GM21515 (cell line): ENCODE results near the gene CACNA1B.

ENCODE experiments used
- ATAC-seq: cut with Tn5 transposase; IDR thresholded peaks from one replicate; pipeline ENCODE4 v1.9.1; 2021; ENCODE audit not compliant: unreplicated experiment

CACNA1B gene

DNA sequence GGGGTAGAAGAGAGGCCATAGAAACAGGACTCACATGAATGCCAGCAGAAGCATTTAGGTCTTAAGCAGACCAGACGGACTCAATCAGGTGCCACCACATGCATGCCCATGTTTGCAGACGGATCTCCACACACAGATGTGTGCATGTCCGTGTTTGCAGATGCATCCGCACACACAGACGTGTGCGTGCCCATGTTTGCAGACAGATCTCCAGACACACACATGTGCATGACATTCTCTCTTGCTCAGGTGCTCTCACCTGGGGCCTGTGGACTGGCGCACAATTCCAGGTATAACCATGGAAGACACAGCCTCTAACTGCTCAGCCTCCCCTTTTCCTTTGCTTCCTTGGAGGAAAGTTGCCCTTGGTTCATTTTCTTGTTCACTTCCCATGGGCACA lies 148.3 kb downstream of the CACNA1B start:
- no peak for ATAC-seq

DNA sequence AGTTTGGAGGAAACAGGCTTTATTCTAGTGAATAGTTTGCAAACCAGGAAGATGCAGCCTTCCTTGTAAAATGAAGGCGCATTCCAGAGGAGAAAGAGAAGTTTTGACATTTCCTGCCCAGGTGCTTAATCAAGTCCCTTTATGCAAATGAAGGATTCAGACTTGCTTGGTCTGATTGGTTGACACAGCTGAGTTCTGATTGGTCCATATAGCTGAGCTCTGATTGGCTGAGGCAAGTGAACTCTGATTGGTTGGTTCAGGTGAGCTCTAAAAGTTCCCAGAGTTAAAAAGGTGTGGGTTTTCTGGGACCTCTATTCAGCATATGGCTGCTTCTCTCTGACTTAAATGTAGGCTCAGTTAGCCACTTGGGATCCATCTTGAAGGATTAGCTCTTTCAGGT lies 151.0 kb downstream of the CACNA1B start:
- no peak for ATAC-seq

DNA sequence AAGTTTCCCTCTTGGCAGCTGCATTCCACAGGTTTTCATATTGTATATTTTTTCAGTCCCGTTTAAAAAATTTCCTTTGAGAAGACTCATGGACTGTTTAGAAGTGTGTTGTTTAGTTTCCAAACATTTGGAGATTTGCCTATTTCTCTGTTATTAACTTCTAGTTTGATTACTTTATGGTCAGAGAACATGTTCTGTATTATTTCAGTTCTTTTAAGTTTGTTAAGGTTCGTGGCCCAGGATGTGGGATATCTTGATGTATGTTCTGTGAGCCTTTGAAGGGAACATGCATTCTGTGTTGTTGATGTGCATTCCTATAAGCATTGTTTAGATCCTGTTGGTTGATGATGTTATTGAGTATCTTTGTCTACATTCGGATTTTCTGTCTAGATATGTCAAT lies 153.6 kb downstream of the CACNA1B start:
- ATAC-seq = no peak

DNA sequence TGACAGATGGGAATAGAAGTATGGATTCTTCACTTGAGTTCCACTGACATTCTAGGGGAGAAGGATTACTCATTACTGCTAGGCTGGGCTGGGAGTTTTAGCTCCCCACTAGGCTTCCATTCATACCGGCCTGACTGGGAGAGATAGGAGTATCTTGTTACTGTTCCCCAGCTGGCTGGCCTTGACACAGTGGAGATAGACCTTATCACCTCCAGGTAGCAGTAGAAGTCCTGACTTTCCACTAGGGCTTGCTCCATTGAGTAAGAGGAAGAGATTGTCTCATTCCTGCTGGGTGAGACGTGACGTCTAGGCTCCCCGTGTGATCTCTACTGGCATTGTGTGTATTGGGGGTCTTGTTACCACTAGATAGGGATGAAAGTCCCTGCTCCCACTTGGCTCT lies 156.4 kb downstream of the CACNA1B start:
- no peak for ATAC-seq

DNA sequence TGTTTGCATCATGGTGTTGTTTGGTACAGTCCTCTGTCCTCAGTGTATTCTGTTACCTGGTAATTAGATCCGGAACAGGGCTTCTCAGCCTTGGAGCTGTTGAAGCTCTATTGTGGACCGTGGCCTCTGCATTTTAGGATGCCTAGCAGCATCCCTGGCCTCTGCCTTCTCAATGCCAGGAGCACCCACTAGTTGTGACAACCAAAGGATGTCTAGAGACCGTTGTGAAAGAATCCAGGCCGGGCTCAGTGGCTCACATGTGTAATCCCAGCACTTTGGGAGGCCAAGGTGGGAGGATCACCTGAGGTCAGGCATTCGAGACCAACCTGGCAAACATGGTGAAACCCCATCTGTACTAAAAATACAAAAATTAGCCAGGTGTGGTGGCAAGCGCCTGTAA lies 159.6 kb downstream of the CACNA1B start:
- ATAC-seq = no peak

DNA sequence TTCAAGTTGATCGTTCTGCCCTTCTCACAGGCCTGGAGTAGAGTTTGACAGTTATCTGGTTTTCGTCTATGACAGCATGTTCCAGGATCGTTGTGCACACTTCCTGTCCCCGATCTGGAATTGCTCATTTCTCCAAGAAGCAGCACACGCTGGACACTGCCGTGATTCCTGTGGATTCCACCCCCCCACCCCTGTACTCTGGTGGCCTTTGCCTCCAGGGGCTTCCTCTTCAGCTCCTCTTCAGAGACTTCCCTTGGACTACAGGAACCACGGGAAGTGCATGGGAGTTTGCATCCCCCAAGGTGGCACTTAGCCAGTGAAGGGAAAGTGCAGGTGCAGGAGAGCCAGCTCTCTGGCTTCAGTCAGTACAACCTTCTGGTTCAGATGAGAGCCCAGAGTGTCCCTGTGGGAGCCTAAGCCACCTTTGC lies 160.7 kb downstream of the CACNA1B start:
- ATAC-seq = no peak

DNA sequence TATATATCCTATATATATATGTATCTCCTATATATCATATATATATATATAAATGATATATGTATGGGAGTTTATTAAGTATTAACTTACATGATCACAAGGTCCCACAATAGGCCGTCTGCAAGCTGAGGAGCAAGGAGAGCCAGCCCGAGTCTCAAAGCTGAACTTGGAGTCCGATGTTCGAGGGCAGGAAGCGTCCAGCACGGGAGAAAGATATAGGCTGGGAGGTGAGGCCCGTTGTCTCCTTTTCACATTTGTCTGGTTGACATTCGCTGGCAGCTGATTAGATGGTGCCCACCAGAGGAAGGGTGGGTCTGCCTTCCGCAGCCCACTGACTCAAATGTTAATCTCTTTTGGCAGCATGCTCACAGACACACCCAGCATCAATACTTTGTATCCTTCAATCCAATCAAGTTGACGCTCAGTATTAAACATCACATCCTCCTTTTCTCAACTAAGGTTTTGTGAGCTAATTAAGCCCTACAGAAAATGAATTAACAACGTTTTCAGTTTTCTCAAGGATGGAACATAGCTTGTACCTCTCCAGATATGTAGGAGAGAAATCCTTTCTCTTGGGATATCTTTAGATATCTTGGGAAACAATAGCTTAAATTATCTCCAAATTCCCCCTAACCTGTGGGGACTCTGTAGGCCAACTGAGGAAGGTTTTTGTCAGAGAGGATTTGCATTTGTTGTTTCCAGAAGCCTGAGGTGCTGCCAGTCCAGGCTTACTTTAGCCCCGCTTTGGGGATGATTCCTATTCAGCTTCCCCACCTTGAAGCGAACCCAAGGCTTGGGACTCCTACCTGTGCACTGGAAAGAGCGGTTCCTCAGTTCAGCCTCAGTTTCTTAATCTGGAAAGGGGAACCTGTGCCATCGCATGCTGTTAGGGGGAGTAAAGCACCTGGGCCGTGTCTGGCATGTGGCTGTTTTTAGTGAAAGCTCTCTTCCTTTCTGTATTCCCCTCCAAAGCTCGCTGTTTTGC lies 163.2 kb downstream of the CACNA1B start:
- ATAC-seq = no peak

DNA sequence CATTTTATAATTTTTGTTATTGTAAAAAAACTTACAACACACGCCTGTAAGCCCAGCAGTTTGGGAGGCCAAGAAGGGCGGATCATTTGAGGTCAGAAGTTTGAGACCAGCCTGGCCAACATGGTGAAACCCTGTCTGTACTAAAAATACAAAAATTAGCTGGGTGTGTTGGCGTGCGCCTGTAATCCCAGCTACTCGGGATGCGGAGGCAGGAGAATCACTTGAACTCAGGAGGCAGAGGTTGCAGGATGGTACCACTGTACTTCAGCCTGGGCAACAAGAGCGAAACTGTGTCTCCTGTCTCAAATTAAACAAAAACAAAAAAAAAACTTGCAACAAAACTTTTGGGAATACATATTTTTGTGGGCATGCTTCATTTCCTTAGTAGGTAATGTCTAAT lies 164.6 kb downstream of the CACNA1B start:
- no peak for ATAC-seq

DNA sequence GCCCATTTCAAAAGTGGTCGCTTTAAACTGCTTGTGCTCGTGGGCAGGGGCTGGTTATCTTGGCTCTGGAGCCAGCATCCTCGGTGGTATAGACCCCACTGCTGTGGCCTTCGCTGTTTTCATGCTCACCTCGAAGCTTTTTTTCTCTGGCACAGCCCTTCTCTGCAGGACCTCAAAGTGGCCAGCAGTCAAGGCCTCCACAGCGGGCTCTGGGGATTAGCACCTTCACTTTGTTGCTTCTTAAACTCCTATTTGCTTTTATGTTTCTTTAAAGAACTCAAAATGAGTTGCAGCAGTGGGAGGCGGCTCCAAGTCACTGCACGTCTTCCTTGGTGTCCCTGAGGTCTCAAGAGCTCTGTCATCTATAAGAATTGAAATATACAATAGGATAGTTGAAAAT lies 165.1 kb downstream of the CACNA1B start:
- ATAC-seq = no peak

DNA sequence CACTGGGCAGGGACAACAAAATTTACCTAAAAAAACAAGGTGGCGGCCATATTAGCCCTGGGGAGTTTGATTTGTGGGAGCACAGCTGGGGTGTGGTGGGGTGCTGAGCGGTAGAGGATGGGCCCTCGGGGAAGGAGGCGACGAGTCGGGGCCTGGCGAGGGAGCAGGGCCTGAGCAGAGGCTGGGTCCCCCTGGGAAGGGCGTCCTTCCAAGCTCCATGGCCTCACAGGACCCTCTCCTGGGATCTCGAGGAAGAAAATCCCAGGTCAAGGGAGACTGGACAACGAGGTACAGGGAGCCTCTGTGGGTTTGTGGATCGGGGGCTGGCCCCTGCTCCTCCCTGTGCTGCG lies 165.5 kb downstream of the CACNA1B start:
- no peak for ATAC-seq

DNA sequence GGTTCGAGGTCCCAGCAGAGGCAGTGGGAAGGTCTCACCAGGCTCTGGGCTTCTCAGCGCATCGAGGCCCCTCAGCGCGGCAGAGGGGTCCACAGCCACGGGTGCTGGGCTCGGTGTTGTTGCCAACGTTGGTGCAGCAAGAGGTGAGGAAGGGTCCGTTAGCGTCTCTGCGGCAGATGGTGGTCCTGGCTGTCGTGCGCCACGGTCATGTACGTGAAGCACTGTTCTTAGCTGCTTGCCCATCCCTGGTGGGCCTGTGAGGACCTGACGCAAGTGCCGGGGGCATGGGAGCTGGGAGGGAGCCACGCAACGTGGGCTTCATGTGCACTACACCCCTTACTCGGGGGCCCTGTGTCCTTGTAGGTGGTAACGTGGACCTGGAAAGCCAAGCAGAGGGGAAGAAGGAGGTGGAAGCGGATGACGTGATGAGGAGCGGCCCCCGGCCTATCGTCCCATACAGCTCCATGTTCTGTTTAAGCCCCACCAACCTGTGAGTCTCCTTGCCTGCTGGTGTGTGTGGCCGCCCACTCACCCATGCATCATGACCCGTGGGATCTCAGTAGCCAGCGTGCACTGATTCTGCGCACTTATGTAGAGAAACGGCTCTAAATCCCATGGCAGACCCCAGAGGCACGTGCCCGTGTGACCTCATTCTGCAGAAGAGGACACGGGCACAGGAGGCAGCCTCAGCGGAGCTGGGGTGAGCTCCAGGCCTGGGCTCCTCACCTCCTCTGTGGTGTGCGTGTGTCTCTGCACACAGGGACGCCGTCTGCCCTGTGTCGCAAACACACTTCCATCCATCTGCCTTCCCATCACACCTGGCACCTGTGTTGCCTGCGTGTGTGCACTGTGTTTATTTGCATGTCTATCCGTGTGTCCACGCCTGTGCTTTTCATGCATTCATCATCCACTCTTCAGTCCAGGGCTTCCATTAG lies 166.1 kb downstream of the CACNA1B start:
- ATAC-seq = no peak

DNA sequence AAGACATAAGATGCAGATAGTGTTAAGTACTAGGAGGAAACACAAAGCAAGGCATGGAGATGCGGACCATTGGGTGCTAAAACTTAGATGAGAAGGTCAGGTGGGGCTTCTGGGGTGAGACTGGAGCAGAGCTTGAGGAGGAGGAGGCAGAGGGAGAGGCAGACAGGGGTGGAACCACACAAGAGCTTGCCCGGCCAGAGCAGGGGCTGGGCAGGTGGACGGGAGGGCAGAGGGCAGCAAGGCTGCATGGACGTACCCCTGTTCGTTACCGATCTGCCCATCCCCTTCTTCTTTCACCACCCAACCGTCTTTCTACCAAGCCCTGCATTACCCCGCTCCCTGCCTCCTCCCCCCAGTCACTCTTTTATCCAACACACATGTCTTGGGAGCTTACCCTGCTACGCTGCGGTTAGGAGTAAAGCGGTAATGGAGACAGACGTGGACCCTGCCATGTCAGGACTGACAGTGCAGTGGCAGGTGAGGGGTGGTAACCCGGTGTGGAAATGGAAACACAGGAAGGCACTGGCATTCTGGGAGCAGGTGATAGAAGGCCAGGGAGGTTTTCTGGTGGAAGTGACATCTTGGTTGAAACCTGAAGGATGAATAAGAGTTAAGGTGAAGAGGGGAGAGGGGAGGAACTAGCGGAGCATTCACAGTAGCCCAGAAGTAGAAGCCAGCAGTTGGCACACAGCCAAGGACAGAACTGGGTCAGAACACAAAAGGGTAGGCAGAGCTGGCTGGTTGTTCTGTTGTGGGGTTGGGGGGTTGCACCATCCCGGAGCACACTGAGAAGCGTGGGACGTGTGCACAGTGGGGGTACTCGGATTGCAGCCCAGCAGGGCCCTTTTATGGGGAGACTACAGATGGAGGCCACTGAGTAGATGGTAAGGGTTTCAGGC lies 167.2 kb downstream of the CACNA1B start:
- ATAC-seq = no peak

DNA sequence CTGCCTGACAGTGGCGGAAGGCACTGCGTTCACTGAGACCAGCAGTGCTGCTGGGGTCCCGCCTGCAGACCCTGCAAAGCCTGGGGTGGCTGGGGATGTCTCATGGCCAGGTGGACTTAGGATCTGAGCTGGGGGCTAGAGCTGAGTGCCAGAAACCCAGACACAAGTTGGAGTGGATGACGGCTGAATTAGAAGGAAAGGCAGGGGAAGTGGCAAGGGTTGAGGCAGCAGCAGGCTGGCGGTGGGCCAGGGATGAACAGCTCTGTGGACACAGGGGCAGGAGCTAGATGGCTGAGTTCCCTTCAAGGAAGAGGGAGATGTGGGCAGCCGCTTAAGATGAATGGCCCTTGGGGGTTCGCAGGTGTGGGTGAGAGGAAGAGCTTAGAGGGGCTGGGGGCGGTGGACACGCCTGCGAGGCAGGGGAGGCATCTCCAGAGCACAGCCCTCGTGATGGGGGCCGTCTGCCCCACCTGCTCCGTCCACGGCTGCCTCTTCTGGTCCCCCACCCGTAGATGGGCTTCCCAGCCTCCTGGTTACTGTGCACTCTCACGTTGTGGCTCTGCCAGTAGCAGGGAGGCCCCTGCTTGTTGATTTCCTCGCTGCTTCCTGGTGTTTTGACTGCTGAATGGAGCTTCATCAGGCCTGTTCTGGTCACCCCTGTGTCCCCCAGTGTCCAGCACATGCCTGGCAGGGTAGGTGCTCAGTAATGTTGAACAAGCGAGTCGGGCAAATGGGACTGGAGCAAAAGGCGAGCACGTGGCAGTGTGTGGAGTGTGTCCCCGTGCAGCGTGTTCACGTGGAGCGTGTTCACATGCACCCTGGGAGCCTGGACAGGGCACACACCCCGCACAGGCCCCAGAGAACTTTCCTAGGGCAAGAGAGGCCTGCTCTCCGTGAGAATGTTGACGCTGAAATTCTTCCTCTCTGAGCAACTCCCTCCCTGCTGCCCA lies 168.2 kb downstream of the CACNA1B start:
- ATAC-seq = no peak

DNA sequence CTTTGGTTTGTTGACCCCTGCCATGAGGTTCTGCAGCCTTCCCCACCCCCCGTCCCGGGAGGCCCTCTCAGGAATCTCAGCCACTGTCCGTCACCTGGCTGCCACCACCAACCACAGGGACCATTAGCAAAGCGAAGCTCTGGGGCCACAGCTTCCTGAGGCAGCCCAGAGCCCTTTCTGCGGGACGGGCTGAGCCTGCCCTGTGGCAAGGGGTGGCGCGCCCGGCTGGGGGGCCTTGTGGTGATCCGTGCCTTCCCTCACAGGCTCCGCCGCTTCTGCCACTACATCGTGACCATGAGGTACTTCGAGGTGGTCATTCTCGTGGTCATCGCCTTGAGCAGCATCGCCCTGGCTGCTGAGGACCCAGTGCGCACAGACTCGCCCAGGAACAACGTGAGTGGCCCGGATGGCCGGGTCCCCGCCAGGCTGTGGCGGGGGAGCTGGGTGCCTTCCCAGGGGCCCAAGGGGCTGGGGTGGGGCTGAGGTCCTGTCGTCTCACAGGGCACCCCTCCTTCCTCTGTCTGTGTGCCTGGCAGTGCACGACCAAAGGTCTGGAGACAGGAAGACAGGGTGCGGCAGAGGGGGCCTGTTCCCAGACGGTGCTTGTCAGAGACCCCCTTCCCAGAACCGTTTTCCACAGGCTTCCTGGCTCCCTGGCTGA lies 169.2 kb downstream of the CACNA1B start:
- ATAC-seq = no peak

DNA sequence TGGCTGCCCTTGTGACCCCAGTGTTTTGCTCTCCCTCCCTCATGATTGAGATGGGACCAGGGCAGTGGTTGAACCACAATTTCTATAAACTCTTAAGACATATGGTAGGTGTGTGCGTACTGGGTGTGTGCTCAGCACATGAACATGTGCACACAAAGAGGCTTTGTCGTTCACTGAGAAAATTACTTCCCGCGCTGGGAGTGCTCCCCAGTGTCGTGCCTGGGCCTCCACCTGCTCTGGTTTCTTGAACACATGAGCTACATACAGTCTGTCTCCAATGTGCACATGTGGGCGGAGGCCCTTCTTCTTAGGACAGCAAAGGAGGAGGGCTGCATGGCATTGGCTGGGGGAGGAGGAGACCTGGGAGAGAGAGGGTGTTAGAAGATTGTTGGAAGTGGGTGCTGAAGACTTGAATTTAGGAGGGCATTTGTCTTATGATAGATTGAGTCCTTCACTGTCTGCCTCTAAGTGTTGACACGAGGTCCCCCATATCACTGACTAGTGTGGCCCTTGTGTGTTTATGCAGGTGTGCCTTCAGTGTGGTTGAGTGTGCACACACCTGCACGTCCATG lies 170.0 kb downstream of the CACNA1B start:
- ATAC-seq = no peak

DNA sequence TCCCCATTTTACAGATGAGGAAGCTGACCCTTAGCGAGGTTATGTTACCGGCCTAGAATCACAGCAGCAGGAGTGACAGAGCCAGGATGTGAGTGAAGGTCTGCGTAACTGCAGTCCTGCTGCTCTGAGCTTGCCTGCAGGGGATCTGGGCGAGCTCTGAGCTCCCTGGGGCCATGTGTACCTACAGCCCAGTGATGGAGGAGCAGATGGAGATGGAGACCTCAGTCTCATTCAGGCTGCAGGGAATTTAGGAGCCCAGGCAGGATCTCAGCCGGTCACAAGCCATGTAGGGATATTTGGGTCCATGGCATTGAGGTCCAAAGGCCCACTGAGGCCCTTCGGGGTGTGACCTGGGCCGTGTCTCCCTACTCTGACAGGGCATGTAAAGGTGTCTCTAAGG lies 170.6 kb downstream of the CACNA1B start:
- no peak for ATAC-seq

DNA sequence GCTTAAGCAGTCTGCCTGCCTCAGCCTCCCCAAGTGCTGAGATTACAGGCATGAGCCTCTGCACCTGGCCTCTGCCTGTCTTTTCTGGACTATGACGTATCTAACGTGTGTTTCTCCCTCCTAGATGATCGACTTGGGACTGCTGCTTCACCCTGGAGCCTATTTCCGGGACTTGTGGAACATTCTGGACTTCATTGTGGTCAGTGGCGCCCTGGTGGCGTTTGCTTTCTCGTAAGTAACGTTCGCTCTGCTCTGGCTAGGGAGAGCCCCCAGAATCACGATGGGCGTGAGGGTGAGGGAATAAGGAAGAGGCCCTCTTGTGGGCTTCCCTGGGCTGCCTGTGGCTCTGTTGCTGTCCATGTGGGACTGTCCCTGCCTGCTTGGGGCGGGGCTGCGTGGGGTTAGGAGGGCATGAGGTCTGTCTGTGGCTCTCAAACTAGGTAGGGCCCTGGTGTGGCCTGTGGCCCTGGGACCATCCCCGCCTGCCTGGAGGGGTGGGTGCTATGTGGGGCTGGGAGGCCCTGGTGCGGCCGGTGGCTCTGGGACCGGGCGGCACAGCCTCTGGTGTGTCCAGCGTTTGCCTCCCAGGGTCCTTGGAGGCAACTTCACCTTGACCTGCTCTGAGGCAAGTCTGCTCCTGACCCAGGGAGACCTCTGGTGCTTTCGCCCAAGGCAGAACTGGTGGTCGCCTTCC lies 171.7 kb downstream of the CACNA1B start:
- ATAC-seq = no peak

DNA sequence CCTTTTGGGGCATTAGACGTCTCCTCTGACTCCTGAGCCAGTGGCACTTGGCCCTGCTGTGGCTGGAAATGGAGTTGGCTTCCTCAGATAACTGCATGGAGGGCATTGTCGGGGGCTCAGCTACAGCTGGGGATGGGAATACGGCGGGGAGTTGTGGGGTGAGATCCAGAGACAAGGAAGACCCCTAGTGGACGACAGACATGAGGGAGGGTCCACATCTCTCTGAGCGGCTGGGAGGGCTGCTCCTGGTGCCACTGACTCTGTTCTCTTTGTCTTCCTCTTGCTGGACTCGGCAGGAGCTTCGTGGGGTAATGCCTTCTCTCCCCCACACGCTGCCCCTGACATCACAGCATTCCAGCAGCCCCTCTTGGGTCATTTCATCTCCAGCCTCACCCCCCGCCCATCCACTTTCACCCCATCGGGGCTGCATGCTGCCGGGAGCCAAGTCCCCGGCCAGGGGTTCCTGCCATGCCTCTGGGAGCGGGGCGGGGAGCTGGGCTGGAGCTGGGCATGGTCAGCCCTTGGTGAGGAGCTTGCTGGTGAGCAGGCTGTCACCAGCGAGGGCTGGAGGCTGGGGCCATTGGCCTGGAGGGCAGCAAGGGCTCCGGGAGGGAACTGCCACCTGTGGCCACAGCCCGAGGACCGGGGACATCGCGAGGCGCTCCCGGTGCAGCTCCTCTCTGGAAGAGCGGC lies 172.3 kb downstream of the CACNA1B start:
- ATAC-seq = no peak
